Kidney glomerular epithelial cell (primary cell): ENCODE data around the gene MAPRE2.
"Not testable (repeated sequence)": the region's sequence is repeated elsewhere in the genome, so short reads cannot be mapped to it uniquely, and the experiment has no call there.

Experiments used
- DNase-seq: peaks from one replicate; lab custom pipeline; 2025; lab: John Stamatoyannopoulos, UW

The MAPRE2 gene

DNA sequence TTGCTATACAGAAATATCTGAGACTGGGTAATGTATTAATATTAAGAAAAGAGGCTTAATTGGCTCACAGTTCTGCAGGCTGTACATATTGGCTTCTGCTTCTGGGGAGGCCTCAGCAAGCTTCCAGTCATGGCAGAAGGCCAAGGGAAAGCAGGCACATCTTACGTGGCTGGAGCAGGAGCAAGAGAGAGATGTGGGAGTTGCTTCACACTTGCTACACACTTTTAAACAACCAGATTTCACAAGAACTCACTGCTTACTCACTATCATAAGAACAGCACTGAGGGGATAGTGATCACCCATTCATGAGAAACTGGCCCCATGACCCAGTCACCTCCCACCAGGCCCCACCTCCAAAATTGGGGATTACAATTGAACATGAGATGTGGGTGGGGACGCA lies 50.6 kb downstream of the MAPRE2 start:
- no peak for DNase-seq

DNA sequence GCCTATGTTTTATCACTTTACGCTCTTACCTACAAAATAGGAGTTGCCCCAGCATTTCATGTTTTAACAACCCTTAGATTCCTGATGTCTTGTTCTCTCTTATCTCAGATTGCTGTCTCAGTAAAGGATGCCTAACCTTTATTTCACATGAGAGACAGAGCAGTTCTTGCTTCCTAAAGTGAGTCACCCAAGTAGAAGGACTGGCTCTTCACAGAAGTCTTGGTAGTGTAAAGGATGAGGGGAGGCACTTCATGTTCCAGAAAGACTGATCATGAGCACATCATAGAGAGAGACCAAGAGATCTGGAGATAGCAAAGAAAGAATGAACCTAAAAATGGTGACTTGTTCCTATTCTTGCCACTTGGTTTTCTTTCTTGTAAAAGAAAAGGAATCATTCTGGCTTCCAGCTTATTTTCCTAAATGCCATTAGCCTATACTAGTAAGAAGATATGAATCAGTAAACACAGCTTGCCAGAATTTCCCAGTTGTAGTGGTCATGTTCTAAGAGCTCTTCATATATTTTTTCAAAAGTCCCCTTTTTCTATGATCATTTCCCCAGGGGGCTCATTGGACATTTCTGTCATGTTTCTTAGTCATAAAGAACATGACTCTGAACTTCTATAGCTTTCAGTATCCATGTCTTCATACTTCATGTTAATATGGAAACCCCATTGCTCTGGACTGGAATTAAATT lies 54.9 kb downstream of the MAPRE2 start:
- DNase-seq: no peak

DNA sequence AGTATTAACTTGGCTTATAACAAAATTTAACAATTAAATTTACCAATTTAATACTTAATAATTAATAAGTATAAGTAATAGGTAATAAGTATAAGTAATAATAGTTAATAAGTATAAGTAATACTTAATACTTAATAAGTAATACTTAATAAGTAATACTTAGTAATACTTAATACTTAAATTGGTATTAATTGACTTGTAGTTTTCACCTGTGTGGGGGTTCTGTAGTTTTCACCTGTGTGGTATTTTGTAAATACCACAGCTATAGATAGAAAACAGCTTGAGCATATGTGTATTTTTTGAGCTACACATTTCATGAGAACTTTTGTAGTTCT lies 55.4 kb downstream of the MAPRE2 start:
- no peak for DNase-seq

DNA sequence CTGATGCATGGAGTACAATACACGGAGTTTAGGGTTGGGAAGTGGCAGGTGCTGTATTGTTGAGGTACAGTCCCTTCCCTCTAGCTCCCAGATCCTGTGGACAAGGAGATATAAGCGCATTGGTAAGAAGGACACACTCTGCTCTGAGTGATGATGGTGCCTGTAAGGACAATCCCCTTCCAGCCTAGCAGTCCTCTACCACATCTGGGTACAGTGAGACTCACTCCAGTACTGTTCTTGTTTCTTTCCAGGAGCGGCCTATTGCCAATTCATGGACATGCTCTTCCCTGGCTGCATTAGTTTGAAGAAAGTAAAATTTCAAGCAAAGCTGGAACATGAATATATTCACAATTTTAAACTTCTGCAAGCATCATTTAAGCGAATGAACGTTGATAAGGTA lies 56.0 kb downstream of the MAPRE2 start:
- no peak for DNase-seq

DNA sequence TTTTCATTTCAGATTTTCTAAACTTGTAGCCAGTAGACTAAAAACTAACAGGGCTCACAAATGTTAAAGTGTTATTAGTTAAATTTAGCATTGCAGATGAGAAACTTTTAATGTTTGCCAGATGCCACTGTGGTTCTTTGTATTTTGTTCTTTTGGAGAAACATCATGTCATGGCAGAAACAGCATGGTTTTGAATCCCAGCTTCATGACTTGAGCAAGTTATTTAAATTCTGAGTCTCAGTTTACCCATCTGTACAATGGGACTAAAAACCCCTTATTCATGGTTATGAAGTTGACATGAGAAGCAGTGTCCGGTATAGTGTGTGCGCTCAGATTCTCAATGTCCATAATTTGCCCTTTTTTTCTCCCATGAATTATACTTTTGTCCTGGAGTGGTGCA lies 56.5 kb downstream of the MAPRE2 start:
- no peak for DNase-seq

DNA sequence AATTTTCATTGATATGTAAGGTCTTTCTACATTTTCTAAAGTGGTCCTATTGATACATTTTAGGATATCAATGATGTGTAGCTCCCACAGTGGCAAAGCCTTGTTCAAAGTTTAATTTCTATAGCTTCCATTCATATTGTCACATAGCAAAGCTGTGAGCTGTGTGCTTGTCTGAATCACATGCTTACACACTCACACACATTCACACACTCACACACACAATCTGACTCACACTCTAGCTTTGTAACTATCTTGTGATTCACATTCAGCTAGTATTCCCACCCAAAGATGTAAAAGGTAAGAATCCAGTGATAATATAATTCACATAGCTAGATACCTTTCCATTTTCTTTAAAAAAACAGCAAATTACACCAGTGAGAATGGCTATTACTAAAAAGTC lies 58.7 kb downstream of the MAPRE2 start:
- no peak for DNase-seq

DNA sequence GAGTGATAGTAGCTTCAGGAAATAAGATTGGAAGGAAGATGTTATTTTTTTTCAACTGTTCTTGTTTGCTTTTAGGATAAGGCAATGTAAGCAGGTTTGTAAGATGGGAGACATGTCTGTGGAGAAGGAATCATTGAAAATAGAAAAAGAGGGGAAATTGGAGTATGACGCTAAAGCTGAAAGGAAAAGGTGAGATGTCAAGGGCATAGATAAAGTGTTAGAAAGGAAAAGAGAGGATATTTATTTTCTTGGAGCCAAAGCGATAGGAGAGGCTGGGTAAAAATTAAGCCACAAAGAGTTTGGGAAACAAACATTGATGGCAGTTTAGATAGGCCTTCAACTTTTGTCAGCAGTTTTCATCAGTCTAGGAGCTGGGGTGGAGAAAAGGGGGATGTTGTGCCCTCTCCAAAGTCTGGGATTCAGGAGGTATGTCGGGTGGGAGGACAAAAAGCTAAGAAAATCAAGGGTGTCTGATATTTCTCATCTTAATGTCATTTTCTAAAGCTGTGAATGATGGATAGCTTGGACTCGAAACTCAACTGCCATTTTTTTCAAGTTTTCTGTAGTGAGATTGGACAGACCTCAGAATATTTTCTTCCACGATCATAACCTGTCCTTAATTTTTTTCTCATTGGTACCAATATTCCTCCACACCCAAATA lies 63.3 kb downstream of the MAPRE2 start:
- no peak for DNase-seq

DNA sequence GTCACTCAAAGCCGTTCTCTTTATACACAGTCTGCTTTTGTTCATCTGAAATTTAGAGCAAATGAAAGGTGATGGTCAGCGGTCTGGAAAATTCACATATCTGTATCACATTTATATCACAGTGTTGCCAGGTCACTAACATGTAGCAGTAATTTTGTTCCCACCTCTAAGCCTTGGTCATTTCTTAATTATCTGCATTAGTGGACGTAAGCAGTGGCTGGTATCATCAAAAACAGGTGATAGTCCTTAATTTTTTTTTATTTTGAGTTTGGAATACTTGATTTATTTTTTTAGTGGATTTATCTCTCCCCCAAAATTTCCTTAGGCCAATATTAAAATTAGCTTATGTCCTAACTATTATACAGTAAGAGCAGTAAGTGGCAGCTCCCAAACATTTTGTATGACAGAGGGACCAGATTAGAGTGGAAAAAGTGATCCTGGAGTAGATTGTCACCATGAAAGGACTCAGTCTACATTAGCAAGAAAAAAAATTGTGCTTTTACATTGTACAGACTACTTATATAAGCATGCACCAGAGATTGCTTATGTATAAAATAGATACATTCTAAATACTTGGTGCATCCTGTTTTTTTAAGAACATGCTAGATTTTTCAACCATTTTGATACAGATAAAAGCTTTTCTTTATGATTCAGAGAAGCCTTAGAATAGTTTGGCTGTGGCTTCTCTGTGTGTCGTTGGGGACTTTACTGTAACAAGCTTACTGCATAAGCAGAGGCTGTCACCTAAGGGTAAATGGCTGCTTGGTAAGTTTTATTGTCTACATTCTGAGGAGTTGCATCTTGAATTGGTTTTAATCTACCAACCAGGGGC lies 65.0 kb downstream of the MAPRE2 start:
- no peak for DNase-seq

DNA sequence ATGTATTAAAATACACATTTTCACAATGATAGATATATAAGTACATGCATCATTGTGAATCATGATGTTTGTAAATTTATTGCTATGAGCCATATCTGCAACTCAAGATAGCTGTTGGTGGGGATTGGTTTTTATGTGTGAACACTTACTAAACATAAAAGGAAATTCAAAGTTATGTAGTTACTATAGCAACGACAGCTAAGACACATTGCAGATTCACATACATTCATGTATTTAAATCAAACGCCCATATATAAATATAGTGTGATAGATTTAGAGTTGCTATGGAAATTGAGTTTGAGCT lies 65.6 kb downstream of the MAPRE2 start:
- no peak for DNase-seq

DNA sequence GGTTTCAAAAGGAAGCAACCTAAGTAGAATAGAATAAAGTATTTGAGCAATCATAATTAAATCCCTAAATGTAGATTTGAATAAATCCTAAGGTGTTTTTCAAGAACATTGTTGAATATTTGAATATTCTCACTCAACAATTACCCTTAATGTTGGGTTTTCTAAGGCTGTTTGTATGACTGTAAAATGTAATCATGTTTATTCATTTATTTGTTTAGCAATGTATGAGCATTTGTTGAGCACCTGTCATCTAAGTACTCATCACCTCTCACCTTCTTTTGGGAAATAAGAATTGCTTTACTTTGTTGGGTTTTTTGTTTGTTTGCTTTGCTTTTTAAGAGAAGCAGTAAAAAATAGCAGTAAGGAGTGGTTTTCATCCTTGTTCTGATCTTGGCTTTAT lies 66.0 kb downstream of the MAPRE2 start:
- DNase-seq: no peak

DNA sequence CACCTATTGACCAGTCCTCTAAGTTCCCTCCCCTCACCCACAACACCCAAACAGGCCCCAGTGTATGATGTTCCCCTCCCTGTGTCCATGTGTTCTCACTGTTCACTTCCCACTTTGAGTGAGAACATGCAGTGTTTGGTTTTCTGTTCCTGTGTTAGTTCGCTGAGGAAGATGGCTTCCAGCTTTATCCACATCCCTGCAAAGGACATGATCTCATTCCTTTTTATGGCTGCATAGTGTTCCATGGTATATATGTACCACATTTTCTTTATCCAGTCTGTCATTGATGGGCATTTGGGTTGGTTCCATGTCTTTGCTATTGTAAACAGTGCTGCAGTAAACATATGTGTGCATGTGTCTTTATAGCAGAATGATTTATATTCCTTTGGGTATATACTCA lies 66.9 kb downstream of the MAPRE2 start:
- not testable (repeated sequence) for DNase-seq

DNA sequence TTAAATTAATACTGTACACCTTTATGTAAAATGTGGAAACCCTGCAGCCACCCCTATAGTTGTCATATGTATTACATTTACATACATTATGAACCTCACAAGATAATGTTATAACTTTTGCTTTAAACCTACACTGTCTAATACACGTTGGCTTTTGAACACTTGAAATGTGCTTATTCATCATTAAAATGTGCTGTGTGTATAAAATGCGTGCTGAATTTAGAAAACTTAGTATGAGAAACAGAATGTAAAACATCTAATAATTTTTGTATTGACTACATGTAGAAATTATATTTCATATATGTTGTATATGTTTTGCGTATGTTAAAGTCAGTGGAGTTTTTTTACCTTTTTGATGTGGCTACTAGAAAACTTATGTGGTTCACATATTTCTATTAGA lies 68.8 kb downstream of the MAPRE2 start:
- DNase-seq: no peak

DNA sequence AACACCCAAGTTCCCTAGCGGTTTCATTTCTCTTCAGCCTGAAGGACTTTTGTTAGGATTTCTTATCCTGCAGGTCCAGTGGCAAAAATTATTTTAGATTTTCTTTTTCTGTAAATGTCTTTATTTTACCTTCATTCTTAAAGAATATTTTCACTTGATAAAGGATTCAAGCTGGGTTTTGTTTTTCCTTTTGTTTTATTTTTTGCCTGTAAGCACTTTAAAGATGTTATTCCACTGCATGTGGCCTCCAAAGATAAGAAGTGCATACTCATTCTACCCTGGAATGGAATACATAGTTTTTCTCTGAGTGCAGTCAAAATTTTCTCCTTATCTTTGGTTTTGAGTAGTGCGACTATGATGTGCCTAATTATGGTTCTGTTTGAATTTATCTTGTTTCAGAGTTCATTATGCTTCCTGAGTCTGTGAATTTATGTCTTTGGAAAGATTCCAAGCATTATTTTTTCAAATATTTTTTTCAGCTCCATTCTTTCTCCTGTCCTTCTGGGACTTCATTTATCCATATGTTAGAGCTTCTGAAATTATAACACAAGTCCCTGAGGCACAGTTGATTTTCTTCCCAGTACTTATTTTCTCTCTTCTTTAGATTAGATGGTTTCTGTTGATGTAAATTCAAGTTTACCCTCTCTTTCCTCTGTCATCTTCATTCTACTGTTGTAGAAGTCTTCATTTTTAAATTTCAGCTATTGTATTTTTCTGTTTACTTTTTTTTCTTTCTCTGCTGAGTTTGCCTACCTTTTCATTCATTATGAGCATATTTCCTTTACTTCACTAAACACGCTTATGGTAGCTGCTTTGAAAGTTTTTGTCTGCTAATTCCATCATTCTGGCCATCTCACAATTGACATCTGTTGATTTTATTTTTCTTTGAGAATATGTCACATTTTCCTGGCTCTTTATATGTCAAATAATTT lies 69.6 kb downstream of the MAPRE2 start:
- no peak for DNase-seq

DNA sequence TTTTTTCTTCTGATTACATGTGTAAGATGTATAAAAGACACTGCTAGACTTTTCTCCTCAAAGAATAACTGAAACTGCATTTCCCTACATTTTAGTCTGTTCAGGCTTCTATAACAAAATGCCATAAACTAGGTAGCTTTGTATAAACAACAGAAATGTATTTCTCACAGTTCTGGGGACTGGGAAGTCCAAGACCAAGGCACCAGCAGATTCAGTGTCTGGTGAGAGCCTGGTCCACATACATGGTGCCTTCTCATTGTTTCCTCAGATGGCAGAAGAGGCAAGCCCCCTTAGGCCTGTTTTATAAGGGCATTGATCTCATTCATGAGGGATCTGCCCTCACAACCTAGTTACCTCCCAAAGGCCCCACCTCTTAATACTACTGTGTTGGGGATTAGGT lies 71.5 kb downstream of the MAPRE2 start:
- no peak for DNase-seq

DNA sequence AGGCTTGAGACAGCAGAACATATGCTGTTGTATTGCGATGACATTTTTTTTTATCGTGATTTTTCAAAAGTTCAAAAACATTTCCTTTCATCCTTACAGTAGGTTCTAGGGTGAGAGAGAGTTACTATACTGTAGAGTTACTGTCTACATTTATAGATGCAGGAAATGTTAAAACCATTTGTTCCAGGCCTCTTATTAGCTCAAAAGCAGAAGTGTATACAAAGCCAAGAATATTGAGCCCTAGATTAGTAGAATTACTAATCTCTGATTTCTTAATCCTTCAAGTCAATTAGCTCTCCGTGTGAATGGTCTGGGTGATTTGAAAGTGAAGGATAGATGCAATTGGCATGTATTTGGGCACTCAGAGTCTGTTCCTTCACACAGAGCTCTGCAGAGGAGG lies 73.1 kb downstream of the MAPRE2 start:
- no peak for DNase-seq

DNA sequence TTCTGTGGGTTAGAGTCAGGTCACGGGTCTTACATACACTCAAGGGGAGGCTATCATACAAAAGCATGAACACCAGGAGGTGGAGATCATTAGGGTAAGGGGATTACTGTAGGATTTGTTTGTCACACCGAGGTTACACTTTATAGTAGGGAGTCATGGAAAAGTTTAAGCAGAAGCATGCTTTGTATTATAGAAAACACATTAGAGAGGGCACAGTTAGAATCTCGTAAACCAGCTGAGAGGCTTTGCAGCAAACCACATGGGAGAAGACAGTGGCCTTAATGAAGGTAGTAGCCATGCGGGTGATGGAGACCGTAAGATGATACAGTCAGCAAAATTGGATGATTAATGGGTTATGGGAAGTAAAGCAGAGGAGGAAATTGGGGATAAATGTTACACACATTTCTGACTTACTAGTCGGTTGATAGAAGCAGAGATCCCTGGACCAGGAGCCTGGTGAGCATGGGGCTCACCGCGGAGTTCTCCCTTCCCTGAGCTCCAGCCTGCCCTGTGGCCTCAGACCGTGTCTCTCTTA lies 75.6 kb downstream of the MAPRE2 start:
- no peak for DNase-seq

DNA sequence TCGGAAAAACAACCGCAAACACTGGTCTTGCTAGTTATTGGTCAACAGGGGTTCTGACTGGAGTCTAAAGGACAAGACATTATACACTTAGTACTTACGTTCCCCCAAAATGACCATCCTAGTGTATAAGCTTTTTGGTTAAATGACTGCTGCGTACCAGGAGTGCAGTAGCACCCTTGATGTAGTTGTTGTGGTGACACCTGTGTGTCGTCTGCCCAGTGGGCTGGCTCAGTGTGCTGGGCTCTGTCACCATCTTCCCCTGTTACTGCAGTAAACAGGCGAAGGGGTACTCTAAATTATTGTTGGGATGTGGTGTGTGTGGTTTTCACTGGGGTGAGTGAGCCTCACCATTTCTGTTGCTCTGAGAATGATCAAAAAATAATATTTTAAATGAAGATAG lies 76.2 kb downstream of the MAPRE2 start:
- DNase-seq: no peak

DNA sequence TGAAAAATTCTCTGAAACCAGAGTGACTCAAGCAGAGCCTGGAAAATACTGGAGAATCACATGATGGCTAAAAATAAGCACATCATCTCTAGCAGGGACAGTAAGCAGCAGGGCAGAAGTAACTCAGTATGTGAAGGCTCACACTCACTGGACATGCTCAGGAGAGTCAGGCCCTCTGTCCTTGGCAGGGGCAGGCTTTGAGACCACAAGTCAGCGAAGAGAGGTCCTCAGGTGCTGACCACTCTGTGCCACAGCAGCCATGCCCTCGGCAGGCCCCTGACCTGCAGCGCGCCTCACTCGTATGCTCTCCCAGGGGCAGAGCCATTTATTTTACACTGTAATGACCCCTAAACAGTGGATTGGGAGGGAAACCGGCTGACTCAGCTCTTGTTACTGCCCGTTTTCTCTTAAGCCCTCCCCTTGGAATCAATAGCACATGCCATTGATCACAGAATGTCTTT lies 76.8 kb downstream of the MAPRE2 start:
- DNase-seq: no peak

DNA sequence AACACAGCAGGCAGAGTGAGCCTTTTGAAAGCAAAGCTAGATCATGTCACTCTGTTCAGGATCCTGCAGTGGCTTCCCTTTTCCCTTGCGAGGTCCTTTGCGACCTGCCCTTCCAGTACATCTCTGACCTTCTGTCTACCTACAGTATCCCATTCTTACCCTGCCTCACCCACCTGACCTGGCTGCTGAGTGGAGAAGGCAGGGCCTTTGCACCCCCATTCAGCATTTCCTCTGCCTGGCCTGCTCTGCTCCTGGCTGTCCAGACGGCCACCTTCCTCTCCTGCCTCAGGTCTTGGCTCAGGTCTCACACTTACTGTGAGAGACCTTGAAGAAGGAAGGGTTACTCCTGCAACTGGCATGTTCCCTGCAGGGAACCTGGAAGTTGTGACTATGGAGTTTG lies 77.4 kb downstream of the MAPRE2 start:
- DNase-seq: no peak

DNA sequence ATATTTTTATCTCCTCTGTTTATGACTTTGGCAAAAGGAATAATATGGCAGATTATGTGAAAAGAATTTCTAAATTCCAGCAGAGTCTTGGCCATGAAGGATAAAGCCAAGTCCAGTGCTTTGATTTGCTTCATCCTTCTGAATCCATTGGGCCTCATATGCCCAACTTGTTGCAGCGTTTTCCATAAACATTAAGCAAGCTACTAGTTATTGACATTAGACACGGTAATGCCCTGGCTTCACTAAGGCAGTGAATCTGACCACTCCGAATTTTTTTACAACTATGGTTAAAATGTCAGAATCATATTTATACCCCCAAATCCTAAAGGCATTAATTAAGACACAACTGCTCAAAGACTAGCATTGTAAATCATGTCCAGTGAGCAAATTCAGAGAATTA lies 79.8 kb downstream of the MAPRE2 start:
- DNase-seq: no peak

DNA sequence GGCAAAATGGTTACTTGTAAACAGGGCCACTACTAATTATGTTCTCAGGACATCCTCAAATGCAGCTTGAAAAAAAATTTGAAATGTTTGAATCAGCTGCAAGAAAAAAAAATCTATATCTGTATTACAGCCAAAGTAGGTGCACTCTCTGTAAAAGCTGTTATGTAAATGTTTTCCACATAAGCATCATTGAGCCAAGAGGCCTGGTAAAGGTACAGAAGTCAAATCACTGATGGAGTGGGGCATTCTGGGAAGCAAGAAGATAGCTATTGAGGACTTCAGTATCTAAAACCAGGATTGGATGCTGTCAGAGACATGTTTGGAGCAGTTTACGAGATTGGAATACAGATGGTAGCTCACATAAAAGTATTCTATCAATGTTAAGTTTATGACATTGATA lies 80.3 kb downstream of the MAPRE2 start:
- DNase-seq: no peak

DNA sequence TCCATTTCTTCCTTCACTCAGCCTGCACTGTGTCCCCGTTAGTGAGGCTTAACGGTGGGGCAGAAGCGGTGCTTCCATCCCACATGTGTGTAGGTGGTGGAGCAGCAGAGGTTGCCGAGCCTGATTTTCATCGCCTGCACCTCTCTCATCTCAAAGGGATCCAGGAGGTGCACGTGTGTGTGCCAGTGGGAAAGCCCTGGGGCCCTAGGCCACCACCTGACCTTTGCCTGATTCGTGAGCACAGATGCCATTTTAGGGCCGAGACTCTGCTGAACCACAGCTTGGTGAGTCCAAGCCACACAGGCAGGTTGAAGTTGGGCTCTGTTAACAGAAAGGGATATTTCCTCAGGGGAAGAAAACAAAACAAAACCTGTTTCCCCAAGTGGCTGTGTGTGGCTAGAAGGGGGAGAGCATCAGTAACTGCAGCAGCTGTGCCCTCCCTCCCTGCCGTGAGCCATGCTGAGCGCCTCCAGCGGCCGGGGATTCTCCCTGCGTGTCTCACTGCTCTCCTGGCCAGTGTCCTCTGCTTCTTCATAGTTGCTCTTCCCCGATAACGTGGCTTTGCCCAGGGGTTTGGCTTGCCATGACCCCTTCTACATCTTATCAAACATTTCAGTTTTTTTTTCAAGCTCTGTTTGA lies 81.5 kb downstream of the MAPRE2 start:
- no peak for DNase-seq
